ENCODE measurements around the gene UMAD1. TPM values are rescaled to one million over a fixed set of nuclear protein-coding genes. Genes with fewer than 3 reads are reported as not detected.

Gene UMAD1
- total and polyA plus RNA-seq, 2 donors from 2014 or later, result 18.0 to 20.3 TPM

DNA sequence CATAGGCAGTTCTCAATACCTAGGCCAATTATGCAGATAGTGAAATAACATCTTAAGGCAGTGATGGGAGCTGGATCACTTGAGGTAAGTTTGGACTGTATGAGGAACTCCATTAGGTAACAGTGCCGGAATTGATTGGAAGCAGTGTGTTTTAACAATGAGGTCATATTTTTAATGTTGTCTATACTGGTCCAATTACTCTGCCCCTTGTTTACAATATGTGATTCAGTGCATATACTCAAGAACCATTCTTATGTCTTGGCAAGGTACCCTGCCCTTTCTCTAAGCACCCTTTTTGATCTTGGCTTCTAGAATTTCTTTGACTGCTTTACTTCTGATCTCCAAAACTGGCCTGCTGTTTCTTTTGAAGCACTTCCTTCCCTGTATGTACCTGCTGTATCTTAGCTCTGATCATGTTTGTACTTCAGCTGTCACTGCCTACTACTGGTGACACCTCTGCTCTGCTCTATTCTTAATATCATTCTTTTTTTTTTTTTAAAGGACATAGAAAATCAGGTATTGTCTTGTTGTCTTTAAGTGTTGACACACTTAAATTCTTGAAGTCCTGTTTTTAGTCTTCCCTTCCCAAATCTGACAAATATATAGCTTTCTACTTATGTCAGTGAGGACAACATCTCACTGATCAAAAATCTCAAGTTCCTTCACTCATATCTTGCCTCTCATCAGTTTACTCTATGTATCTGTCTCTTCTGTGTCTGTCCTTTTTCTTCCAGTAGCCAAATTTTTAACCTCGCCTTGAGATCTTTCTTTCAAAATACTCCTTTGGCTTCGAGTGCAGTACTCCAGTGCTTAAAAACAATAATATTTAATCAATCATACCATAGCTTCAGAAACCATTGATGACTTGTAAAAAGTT lies 124.2 kb downstream of the UMAD1 start:
- no peaks in the 10 kb centered on the region for H3K4me1 ChIP-seq (ENCODE audit: control insufficient read depth in 2 of 3, insufficient read depth in 2 of 3, low read depth in 1 of 3, low read length in 3 of 3)
- H3K9me3 ChIP-seq (ENCODE audit: control insufficient read depth in 2 of 3, insufficient read depth in 1 of 3, low read length in 3 of 3), result no peaks in the 10 kb centered on the region
- H3K36me3 ChIP-seq (ENCODE audit: control insufficient read depth in 2 of 3, insufficient read depth in 3 of 3, low read length in 3 of 3), result no peaks in the 10 kb centered on the region
- intact Hi-C loops (cut with DNase I), result no loop called here
- no peak overlapping the region for H3K27ac ChIP-seq (ENCODE audit: low read depth in 2 of 2, low read length in 2 of 2)
- DNase-seq (no peak), FAIRE-seq (no peak)
- H3K9ac ChIP-seq (ENCODE audit: low read length in 3 of 3), result no peak overlapping the region
- TF ChIP-seq, protein P1, sequence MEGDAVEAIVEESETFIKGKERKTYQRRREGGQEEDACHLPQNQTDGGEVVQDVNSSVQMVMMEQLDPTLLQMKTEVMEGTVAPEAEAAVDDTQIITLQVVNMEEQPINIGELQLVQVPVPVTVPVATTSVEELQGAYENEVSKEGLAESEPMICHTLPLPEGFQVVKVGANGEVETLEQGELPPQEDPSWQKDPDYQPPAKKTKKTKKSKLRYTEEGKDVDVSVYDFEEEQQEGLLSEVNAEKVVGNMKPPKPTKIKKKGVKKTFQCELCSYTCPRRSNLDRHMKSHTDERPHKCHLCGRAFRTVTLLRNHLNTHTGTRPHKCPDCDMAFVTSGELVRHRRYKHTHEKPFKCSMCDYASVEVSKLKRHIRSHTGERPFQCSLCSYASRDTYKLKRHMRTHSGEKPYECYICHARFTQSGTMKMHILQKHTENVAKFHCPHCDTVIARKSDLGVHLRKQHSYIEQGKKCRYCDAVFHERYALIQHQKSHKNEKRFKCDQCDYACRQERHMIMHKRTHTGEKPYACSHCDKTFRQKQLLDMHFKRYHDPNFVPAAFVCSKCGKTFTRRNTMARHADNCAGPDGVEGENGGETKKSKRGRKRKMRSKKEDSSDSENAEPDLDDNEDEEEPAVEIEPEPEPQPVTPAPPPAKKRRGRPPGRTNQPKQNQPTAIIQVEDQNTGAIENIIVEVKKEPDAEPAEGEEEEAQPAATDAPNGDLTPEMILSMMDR (IDR thresholded peaks at IDR 0.05; ENCODE audit: borderline replicate concordance, extremely low read depth, insufficient read depth), result no peak
- no peak overlapping the region for H3K4me3 ChIP-seq (ENCODE audit: low read length in 3 of 3)
- H3K27me3 ChIP-seq (ENCODE audit: control insufficient read depth, insufficient read depth, low read length), result no peaks in the 10 kb centered on the region

DNA sequence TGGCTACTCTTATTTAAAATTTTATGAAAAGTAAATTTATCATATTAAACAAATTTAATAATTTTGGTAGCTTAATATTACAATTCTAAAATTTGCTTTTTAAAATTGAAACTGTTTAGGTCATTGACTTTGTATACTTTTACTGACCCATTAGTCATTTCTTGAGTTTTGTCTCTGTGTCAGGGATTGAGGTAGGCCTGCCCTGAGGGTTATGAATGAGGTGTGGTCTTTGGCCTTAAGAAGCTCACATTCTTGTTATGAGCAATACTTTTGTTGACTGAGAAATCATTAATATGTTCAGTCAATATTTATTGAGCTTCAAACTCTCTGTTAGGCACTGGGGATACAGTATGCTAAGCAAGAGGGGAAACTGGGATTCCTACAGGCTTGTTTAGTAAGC lies 124.9 kb downstream of the UMAD1 start:
- FAIRE-seq, result peak; percentile 47
- H3K4me1 ChIP-seq (ENCODE audit: control insufficient read depth in 2 of 3, insufficient read depth in 2 of 3, low read depth in 1 of 3, low read length in 3 of 3), result no peaks in the 10 kb centered on the region
- intact Hi-C loops (cut with DNase I), result no loop called here

DNA sequence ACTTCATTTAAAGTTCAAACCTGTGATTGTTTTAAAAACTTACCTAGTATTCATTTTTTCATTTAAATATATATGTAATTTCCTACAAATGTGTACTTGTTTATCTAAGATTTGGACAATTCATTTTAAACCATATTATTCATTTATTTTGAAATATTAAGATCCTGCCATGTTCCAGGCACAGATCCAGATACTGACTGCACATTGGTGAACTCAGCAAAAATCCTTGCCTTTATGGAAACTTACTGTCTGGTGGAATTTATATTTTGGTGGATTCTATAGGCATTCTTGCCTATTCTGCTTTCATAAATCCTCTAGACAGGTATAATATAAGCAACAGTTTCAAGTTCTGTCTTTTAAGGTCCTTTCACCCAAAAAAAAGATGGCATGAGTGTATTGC lies 126.1 kb downstream of the UMAD1 start:
- no peaks in the 10 kb centered on the region for H3K4me1 ChIP-seq (ENCODE audit: control insufficient read depth in 2 of 3, insufficient read depth in 2 of 3, low read depth in 1 of 3, low read length in 3 of 3)
- H3K9me3 ChIP-seq (ENCODE audit: control insufficient read depth in 2 of 3, insufficient read depth in 1 of 3, low read length in 3 of 3), result no peaks in the 10 kb centered on the region
- DNase-seq (no peak), FAIRE-seq (no peak)
- intact Hi-C loops (cut with DNase I), result no loop called here
- H3K9ac ChIP-seq (ENCODE audit: low read length in 3 of 3), result no peak overlapping the region
- no peak overlapping the region for H3K4me3 ChIP-seq (ENCODE audit: low read length in 3 of 3)
- no peak overlapping the region for H3K27ac ChIP-seq (ENCODE audit: low read depth in 2 of 2, low read length in 2 of 2)
- no peaks in the 10 kb centered on the region for H3K27me3 ChIP-seq (ENCODE audit: control insufficient read depth, insufficient read depth, low read length)
- no peaks in the 10 kb centered on the region for H3K36me3 ChIP-seq (ENCODE audit: control insufficient read depth in 2 of 3, insufficient read depth in 3 of 3, low read length in 3 of 3)
- TF ChIP-seq, protein P1 (IDR thresholded peaks at IDR 0.05; ENCODE audit: borderline replicate concordance, extremely low read depth, insufficient read depth), result no peak

More for the DNA sequence above, 124.9 kb downstream of the UMAD1 start:
- H3K36me3 ChIP-seq (ENCODE audit: control insufficient read depth in 2 of 3, insufficient read depth in 3 of 3, low read length in 3 of 3), result no peaks in the 10 kb centered on the region
- TF ChIP-seq, protein P1 (IDR thresholded peaks at IDR 0.05; ENCODE audit: borderline replicate concordance, extremely low read depth, insufficient read depth), result no peak
- no peak for DNase-seq
- no peak overlapping the region for H3K27ac ChIP-seq (ENCODE audit: low read depth in 2 of 2, low read length in 2 of 2)
- no peak overlapping the region for H3K9ac ChIP-seq (ENCODE audit: low read length in 3 of 3)
- H3K27me3 ChIP-seq (ENCODE audit: control insufficient read depth, insufficient read depth, low read length), result no peaks in the 10 kb centered on the region
- H3K4me3 ChIP-seq (ENCODE audit: low read length in 3 of 3), result no peak overlapping the region
- no peaks in the 10 kb centered on the region for H3K9me3 ChIP-seq (ENCODE audit: control insufficient read depth in 2 of 3, insufficient read depth in 1 of 3, low read length in 3 of 3)
